ENCODE data around the gene ZSCAN26. TPM values are rescaled to one million over a fixed set of nuclear protein-coding genes. Genes with fewer than 3 reads are reported as not detected.

Gene ZSCAN26
- 1 to 10 TPM; 5.5 to 6.7 (median 6.5) TPM for total RNA-seq

- Mint-ChIP-seq H3K4me1 (ENCODE audit: low read depth) (peaks cover 29% of the 10 kb centered on the region), H3K27me3 (ENCODE audit: low read depth) (no peaks in the 10 kb centered on the region), H3K4me3 (no peak within 1 kb of the TSS), H3K36me3 (ENCODE audit: insufficient read depth) (peaks cover 9% of the 10 kb centered on the region), H3K9me3 (no peaks in the 10 kb centered on the region)
- DNase-seq (peak; percentile 80), ATAC-seq (peak; percentile 98)
Observed at GRCh38 chr6:28266962-28267694, at the start of gene ZSCAN26. TSS of gene ZSCAN26 (plus strand) at chr6:28267143. CDS start at chr6:28271920, 4,777 bp downstream.

- Mint-ChIP-seq H3K9me3 (no peaks in the 10 kb centered on the region), H3K4me1 (ENCODE audit: low read depth) (peaks cover 7% of the 10 kb centered on the region), H3K36me3 (ENCODE audit: insufficient read depth) (no peaks in the 10 kb centered on the region), H3K27me3 (ENCODE audit: low read depth) (peaks cover 87% of the 10 kb centered on the region), H3K4me3 (peak overlapping the region; percentile 77)
- ATAC-seq, result no peak
- DNase-seq, result no peak
Observed at GRCh38 chr6:28217890-28218289, 49.1 kb upstream of the ZSCAN26 start.

- H3K36me3 Mint-ChIP-seq (ENCODE audit: insufficient read depth), result no peaks in the 10 kb centered on the region
- peak overlapping the region; percentile 77 for H3K4me3 Mint-ChIP-seq
- DNase-seq (no peak), ATAC-seq (peak; percentile 56 to 58)
- no peaks in the 10 kb centered on the region for H3K9me3 Mint-ChIP-seq
- peaks cover 6% of the 10 kb centered on the region for H3K4me1 Mint-ChIP-seq (ENCODE audit: low read depth)
- H3K27me3 Mint-ChIP-seq (ENCODE audit: low read depth), result peaks cover 87% of the 10 kb centered on the region
Observed at GRCh38 chr6:28218312-28219248, 48.4 kb upstream of the ZSCAN26 start.

GRCh38 chr6:28220257-28221133 lies 46.4 kb upstream of the ZSCAN26 start:
- H3K27me3 Mint-ChIP-seq (ENCODE audit: low read depth), result peaks cover 87% of the 10 kb centered on the region
- DNase-seq, result no peak
- no peak for ATAC-seq
- no peaks in the 10 kb centered on the region for H3K9me3 Mint-ChIP-seq
- H3K4me3 Mint-ChIP-seq, result no peak overlapping the region
- H3K4me1 Mint-ChIP-seq (ENCODE audit: low read depth), result peaks cover 16% of the 10 kb centered on the region
- H3K36me3 Mint-ChIP-seq (ENCODE audit: insufficient read depth), result no peaks in the 10 kb centered on the region

DNA sequence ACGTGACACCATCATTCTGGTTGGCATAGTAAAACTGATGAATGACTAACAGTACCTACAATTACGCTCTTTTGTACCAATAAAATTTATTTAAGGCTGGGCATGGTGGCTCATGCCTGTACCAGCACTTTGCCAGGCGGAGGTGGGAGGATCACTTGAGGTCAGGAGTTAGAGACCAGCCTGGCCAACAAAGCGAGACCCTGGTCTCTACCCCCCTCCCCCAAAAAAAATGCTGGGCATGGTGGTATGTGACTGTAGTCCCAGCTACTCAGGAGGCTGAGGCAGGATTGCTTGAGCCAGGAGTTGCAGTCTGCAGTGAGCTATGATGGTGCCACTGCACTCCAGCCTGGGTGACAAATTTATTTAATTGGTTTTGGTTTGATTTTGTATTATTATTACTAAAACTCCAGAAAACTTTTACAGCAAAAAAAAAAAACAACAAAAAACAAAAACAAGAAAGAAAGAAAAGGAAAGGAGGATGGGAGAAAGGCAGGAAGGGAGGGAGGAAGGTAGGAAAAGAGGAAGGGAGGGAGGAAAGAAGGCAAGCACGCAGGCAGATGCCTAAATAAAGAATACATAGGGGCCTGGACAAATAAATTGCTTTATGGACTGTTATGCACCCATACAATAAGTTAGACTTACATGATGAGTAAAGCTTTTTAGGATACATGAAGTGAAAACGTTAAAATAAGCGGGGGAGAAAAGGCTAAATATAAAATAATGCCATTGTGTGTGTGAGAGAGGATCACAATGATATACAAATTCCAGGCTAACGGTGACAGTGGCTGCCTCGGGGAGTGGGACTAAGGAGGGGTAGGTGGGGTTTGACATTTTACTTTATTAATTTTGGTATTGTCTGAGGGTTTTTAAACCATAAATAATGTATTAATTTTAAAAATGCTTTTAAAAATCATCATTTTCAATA lies 42.5 kb upstream of the ZSCAN26 start:
- ATAC-seq (no peak), DNase-seq (no peak)
- Mint-ChIP-seq H3K4me1 (ENCODE audit: low read depth) (peaks cover 15% of the 10 kb centered on the region), H3K4me3 (peak overlapping the region; percentile 86), H3K9me3 (no peaks in the 10 kb centered on the region), H3K27me3 (ENCODE audit: low read depth) (peaks cover 64% of the 10 kb centered on the region), H3K36me3 (ENCODE audit: insufficient read depth) (no peaks in the 10 kb centered on the region)

DNA sequence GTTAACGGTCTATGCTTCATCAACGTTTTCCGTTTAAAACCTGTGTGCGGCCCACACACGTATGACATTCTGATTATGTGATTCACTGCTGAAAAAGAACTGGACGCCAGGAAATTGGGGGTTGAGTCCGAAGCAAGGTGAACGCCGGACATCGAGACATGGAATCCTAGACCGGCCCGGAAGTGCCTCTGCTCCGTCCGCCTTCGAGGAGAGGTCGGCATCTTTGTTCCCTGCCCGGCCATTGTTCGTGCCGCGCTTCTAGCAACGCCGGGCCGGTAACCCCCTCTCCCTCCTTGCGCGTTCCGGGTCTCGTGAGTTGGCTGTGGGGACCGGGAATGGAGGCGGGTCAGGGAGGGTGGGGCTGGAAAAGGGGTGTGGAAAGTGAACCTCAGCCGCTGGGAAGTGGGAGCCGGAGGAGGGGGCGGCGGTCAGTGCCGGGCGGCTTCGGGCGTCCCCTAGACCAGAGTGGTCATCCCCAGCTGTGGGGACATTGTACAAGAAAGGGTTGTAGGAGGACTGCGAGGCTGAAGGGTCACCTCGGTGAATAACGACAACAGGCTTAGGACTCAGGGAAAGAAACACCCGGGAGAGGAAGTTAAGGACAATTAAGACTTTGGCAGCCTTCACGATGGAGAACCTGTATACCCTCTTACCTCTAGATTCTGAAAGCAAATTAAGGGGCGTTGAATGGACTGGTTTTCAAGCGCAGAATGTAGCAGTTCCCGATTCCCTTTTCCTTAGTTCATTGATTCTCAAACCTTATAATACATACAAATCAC lies 41.7 kb upstream of the ZSCAN26 start, which contains the start of gene ZSCAN9:
Gene ZSCAN9 (plus strand): TSS at position 220 of the 779 bp plus-strand sequence. CDS start 1,810 bp downstream, outside the sequence.
- peaks cover 56% of the 10 kb centered on the region for H3K27me3 Mint-ChIP-seq (ENCODE audit: low read depth)
- H3K4me1 Mint-ChIP-seq (ENCODE audit: low read depth), result peaks cover 15% of the 10 kb centered on the region
- H3K4me3 Mint-ChIP-seq, result peak within 1 kb of the TSS; percentile 86
- DNase-seq, result no peak
- peak; percentile 88 to 90 for ATAC-seq
- H3K36me3 Mint-ChIP-seq (ENCODE audit: insufficient read depth), result no peaks in the 10 kb centered on the region
- no peaks in the 10 kb centered on the region for H3K9me3 Mint-ChIP-seq

GRCh38 chr6:28226460-28226859 lies 40.5 kb upstream of the ZSCAN26 start:
- Mint-ChIP-seq H3K27me3 (ENCODE audit: low read depth) (peaks cover 48% of the 10 kb centered on the region), H3K9me3 (no peaks in the 10 kb centered on the region), H3K4me1 (ENCODE audit: low read depth) (peaks cover 15% of the 10 kb centered on the region), H3K36me3 (ENCODE audit: insufficient read depth) (no peaks in the 10 kb centered on the region), H3K4me3 (no peak overlapping the region)
- no peak for ATAC-seq
- no peak for DNase-seq

GRCh38 chr6:28232785-28233184 lies 34.2 kb upstream of the ZSCAN26 start:
- no peak for DNase-seq
- no peak for ATAC-seq
- peaks cover 6% of the 10 kb centered on the region for H3K27me3 Mint-ChIP-seq (ENCODE audit: low read depth)

DNA sequence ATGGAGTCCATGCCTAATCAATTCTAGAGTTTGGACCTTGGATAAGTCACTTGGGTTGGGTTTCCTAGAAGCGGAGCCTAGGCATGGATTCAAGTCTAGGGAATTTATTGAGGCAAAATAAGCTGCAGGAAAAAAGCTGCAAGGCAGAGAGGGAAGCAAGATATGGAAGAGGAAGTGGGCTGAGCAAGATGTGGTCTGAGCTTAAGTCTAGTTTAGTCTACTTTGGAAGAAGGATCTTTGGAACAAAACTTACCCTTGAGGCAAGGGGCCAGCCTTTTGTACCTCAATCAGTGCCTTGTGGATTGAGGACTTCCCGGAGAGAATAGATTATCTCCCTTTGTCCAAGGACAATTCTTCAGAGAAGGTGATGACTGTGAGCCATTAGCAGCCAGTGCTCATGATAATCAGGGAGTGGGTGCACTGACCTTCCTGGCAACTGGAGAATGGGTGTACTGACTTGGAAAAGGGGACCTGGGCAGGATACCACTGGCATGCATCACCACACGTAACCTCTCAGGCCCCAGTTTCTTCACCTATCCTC lies 31.0 kb upstream of the ZSCAN26 start:
- no peak overlapping the region for H3K4me3 Mint-ChIP-seq
- H3K27me3 Mint-ChIP-seq (ENCODE audit: low read depth), result peaks cover 3% of the 10 kb centered on the region
- no peak for ATAC-seq
- DNase-seq, result no peak
- peaks cover 2% of the 10 kb centered on the region for H3K36me3 Mint-ChIP-seq (ENCODE audit: insufficient read depth)
- H3K9me3 Mint-ChIP-seq, result no peaks in the 10 kb centered on the region
- no peaks in the 10 kb centered on the region for H3K4me1 Mint-ChIP-seq (ENCODE audit: low read depth)

More at GRCh38 chr6:28232785-28233184, 34.2 kb upstream of the ZSCAN26 start:
- Mint-ChIP-seq H3K36me3 (ENCODE audit: insufficient read depth) (peaks cover 2% of the 10 kb centered on the region), H3K4me1 (ENCODE audit: low read depth) (no peaks in the 10 kb centered on the region), H3K9me3 (no peaks in the 10 kb centered on the region), H3K4me3 (no peak overlapping the region)

DNA sequence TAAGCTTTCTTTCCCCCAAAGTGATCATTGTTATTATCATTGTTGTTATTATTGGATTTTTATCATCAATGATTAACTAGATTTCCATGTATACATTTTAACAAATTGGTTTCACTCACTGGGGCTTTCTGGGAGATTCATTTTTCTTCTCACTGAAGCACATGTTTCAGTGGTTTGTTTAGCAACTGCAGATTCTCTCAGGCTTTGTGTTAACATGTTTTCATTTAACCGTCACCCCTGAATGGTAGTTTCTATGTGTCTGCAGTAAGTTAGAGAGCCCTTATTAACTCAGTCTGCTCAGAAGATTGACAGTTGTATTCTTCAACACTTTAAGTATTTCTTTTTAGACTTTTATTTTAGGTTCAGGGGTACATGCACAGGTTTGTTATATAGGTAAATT lies 27.3 kb upstream of the ZSCAN26 start:
- ATAC-seq, result no peak
- H3K4me1 Mint-ChIP-seq (ENCODE audit: low read depth), result no peaks in the 10 kb centered on the region
- peaks cover 14% of the 10 kb centered on the region for H3K36me3 Mint-ChIP-seq (ENCODE audit: insufficient read depth)
- no peak for DNase-seq
- H3K4me3 Mint-ChIP-seq, result no peak overlapping the region
- peaks cover under 1% of the 10 kb centered on the region for H3K27me3 Mint-ChIP-seq (ENCODE audit: low read depth)
- H3K9me3 Mint-ChIP-seq, result no peaks in the 10 kb centered on the region

DNA sequence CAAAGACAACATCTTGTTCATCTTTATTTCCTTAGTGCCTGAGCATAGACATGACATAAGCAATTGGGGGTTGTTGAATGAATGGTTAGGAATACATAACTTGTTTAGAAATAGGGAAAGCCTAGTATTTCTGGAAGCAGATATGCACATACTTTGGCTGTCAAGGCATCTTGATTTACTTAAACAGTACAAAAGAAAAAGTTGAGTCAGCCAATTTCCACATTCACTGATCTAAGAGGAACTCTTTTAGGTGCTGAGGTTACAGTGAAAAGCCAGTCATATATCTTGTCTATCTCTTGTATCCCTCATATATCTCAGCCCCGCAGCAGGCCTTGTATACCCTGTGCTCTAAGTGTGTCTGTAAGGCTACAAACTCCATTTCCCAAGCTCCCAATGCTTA lies 26.5 kb upstream of the ZSCAN26 start:
- no peak for ATAC-seq
- Mint-ChIP-seq H3K9me3 (no peaks in the 10 kb centered on the region), H3K27me3 (ENCODE audit: low read depth) (no peaks in the 10 kb centered on the region), H3K4me3 (no peak overlapping the region), H3K4me1 (ENCODE audit: low read depth) (peaks cover 2% of the 10 kb centered on the region), H3K36me3 (ENCODE audit: insufficient read depth) (peaks cover 22% of the 10 kb centered on the region)
- DNase-seq, result no peak

GRCh38 chr6:28243946-28244345 lies 23.0 kb upstream of the ZSCAN26 start:
- DNase-seq (no peak), ATAC-seq (no peak)
- Mint-ChIP-seq H3K27me3 (ENCODE audit: low read depth) (no peaks in the 10 kb centered on the region), H3K4me3 (no peak overlapping the region), H3K4me1 (ENCODE audit: low read depth) (peaks cover 4% of the 10 kb centered on the region), H3K36me3 (ENCODE audit: insufficient read depth) (peaks cover 50% of the 10 kb centered on the region), H3K9me3 (no peaks in the 10 kb centered on the region)

All from activated T-cell treated with anti-CD3 and anti-CD28 coated beads, Interleukin-2, amount 50 U/mL, for 4 hours (primary cell).